ENCODE measurements around the gene EPHA2. TPM values are rescaled to one million over a fixed set of nuclear protein-coding genes. Genes with fewer than 3 reads are reported as not detected.
A peak's percentile ranks its signal among the peaks of the same experiment; 100 is the strongest.

EPHA2 gene
- total RNA-seq, 1 donor from 2014 or later, result 197 TPM

DNA sequence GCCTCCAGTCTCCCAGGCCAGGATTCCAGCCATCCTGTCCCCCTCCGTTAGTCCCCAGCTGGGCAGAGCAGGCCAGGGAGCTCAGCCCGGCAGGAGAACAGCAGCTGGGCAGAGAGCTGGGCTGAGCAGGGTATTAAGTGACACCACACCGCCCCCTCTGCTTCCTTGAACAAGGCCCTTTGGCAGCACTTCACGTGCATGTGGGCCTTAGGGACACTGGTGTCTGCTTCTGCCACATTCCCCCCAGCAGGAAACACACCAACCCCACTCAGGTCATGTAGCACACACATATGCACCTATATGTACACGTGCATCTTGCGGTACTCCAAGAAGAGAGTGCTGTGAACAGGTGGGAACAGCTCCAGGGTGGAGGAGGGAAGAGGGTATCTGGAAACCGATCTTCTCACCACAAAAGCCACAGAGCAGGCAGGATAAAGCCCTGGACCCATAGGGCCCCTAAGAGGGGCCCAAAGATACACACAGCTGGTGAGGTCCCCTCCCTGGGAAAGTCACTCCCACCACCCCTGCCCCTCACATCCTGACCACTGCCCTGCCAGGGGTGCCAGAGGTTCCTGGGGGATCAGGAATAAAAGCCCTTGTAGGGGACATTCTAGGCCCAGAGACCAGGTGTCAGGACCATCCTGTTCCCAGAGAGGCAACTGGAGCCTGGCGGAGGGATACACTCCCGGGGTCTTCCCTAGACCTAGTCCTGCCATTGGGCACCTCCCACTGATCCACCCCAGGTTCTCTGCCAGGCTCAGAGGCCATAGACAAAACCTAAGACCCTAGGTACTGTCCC, 4.5 kb downstream of the EPHA2 start:
- DNase-seq (ENCODE audit: extremely low read depth, low read depth, low spot score), result no peak

DNA sequence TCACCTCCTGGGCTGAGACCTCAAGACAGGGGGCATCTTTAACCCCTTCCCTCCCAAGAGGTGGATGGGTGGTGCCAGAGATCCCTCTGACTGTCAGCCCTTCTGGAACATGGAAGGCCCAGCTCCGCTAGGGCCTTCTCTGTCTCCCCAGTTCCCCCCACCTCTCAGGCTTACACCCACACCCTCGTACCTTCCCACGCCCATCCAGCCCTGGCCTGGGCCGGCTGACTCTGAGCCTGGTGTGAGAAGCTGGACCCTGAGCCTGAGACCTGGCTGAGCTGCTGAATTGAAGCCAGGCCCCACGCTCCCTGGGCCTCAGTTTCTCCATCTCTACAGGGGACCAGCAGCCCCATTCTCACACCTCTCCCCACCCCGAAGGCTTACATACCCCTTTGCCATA, 5.4 kb downstream of the EPHA2 start:
- no peak for DNase-seq (ENCODE audit: extremely low read depth, low read depth, low spot score)

DNA sequence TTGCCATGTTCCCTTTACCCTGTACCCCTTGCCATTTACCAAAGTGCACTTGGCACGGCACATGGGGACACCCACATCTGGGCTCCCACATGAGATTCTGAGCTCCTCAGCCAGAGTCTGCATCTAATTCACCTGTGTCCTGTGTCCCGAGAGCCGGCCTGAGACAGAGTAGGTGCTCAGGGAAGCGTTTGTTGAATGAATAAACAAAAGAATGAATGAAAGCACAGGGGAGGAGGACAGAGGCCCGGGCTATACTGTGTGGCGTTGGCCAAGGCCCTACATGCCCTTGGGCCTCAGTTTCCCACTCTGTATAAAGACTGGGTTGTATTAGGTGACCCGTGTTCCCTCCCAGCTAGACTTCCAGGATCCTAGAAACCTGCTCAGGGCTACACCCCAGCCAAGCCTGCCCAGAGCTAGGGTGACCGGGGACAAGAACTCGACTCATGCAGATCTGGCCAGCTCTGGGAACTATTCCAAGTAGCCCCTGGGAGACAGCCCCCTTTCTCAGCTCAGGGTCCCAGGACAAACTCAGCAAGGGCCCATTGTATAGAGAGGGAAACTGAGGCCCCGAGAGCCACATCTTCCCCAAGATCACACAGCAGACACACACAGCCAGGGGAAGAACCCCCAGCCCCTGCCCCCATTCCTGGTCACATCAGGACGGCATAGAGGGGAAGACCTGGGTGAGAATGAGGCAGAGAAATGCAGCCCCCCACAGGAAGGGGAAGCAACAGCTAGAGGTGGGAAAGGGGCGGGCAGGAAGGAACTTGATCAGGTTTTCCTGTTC, 6.0 kb downstream of the EPHA2 start:
- DNase-seq (ENCODE audit: extremely low read depth, low read depth, low spot score), result no peak

DNA sequence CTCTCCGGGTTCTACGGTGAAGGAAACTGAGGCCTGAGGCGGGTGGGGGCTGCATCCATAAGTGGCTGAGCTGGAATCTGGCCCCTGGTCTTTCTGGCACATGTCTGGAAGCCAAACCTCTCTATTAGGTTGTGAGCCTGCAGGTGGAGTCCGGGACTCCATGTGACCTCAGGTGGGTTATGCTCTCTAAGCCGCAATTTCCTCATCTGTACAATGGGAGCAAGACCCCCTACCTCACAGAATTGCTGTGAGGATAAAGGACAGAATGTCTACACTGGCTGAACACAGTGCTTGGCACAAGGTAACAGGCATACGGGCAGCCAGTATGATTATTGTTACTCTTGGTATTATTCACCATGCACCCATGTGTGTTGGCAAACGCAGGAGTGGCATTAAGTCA, 6.7 kb downstream of the EPHA2 start:
- DNase-seq (ENCODE audit: extremely low read depth, low read depth, low spot score), result no peak

DNA sequence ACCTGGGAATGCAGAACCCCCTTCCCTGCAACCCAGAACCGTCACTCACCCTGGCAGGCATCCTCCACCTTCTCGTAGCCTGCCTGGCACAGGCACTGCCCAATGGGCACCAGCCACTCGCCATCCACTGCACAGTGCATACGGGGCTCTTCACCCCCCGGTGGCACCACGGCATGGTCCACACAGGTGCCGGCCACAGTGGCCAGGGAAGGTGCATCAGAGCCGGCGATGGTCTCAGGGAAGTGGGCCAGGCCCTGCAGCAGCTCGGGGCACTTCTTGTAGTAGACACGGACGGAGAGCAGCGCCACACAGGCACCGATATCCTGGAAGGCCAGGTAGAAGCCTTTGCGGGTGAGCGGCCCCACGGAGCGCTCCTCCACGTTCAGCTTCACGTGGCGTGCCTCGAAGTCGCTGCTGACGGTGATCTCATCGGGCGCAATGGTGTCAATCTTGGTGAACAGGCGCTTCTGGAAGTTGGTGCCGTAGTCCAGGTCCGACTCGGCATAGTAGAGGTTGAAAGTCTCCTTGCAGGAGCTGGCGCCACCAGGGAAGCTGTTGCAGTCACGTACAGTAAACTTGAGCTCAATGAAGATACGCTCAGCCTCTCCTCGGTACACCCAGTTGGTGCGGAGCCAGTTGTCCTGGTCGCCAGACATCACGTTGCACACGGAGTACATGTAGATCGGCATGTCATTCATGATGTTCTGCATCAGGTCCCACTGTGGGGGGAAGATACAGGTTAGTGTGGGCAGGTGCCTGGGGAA, 7.4 kb downstream of the EPHA2 start:
- DNase-seq (ENCODE audit: extremely low read depth, low read depth, low spot score), result no peak

DNA sequence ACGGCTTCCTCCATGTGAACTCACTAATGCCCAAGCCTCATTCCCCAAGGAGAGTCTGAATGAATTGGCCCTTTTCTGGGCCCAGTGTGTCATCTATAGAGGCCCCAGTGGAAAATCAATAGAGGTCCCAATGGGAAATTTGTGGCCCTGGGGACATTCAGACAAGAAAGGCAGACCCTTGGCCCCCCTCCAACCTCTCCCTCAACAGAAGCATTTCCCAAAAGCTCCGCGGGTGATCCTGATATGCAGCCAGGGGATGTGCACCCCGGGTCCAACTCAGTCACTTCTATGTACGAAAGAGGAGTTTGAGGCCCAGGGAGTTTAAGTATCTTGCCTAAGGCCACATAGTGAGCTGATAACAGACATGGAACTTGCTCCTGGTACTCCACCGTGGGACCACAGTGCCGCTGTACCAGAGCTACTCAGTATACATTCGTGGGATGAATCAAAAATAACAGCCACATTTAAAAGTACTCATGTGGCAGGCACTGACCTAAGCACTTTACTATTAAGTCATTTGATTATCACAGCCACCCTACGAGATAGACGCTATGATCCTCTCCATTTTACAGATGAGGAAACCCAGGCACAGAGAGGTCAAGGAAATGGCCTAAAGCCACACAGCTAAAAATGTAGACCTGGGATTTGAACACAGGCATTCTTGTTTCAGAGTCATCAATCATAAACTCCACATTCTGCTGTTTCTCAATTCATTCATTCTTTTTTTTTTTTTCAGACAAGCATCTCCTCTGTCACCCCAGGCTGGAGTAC, 8.5 kb downstream of the EPHA2 start:
- DNase-seq (ENCODE audit: extremely low read depth, low read depth, low spot score), result no peak

DNA sequence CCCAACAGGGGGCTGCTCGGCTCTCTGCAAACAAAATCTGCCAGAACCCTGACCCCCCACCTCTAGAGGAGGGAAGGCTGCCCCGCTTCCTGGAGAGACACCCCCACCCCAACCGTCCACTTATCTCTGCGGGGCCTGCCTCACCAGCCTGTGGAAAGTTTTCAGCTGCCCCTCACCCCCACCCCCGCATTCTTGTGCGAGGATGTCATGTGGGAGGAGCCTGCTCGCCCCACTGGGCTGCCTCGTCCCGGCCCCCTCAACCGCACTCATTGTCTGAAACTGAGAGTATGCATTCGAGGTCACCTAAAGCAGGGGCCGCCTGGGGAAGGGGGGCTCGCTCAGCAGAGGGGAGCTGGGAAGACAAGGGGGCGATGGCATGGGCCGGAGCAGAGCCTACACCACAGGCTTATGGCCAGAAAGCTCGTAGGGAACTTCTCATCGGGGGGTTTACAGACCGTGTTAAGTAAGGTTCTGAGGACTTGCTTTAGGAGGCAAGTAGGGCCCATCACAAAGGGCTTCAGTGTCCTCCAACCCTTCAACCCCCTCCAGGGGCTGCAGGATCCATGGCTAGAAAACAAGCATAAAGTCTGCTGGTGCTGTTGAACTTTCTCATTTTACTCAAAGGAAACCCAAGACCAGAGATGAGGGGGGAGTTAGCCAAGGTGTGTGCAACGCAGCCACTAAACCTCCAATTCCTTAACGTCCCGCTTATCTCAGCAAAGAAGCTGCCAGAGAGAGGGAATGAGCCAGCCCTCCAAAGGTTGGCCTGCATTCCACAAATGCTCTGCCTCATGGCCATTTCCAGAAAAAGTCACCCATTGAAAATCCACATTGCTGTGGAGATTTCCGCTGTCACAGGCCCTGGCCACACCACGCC, 9.4 kb downstream of the EPHA2 start:
- DNase-seq (ENCODE audit: extremely low read depth, low read depth, low spot score), result no peak

DNA sequence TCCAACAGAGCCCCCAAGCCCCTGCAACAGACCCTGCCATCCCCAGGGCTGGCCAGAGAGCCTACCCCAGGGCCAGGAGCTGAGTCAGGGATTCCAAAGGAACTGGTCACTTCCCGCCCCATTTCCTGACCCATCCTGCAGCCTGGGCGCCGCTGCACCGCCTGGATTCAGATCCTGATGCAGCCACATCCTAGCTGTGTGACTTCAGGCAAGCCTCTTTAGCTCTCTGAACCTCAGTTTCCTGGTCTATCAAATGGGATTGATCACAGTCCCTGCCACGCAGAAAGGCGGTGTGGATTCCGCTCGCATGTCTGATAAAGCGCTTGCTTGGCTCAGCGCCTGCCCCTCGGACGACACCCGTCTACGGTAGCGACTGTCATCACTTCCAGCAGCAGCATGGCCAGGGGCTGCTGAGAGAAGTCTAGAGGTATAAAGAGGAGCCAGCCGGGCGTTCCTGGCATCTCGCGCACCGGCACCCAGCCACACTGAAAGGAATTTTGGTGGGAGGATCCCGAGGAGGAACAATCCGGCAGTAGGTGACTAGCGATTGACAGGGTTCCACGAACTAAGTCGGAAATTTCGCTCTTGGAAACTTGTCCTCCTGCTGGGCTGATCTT, 10.1 kb downstream of the EPHA2 start:
- DNase-seq (ENCODE audit: extremely low read depth, low read depth, low spot score), result peak; percentile 82

DNA sequence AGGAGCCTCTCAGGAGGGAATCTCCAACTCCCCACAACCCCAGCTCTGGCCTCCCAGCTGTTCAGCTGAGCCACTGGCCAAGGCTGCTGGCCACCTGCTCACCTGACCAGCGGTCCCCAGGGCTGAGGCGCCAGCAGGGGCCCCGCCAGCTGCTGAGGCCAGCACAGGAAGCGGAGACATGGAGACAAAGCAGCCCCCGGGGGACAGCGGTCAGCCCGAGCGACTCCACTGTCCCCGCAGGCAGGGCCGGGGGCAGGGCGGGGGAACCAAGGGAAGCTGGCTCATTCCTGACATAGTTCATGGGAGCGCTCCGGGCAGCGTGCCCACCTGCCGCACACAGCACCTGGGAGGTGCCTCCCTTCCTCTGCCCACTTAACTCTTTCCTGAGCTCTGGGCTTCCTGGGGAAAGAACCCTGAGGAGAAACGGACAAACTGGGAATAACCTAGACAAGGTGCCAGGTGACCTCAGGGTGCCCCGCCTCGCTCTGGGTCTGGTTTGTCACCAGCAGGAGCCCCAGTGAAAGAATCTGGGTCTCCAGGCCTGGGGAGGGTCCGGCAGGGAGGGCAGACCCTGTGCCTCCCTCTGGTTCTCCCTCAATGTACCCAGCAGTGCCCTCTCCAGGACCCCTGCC, 10.7 kb downstream of the EPHA2 start:
- DNase-seq (ENCODE audit: extremely low read depth, low read depth, low spot score), result no peak

DNA sequence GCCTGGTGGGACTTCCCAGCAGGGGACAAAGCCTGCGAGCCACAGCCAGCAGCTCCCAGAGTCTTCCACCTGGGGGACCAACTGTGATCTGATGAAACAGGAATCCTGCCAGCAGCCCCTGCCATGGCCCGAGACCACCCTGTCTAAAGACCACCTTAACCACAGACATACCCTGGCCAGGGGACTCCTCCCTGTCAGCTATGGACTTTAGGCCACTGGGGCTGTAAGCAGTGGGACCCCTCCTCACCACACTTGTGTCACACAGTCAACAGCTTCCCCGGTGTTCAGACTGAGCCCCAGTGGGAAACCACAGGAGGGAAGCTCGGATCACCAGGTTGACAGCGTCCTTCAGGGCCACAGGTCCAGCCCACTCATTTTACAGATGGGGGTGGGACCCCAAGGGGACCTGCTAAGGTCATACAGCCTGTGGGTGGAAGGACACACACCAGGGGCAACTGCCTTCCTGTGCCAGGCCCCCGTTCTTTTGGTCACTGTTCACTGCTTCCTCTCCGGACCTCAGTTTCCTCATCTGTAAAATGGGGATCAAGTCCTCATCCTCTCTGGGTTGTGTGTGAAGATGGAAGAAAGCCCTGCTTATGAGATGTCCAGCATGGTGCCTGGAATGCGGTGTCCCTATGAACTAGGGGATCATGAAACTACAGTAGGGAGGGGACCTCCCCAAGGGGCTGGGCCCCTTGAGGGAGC, 11.4 kb downstream of the EPHA2 start:
- DNase-seq (ENCODE audit: extremely low read depth, low read depth, low spot score), result no peak

DNA sequence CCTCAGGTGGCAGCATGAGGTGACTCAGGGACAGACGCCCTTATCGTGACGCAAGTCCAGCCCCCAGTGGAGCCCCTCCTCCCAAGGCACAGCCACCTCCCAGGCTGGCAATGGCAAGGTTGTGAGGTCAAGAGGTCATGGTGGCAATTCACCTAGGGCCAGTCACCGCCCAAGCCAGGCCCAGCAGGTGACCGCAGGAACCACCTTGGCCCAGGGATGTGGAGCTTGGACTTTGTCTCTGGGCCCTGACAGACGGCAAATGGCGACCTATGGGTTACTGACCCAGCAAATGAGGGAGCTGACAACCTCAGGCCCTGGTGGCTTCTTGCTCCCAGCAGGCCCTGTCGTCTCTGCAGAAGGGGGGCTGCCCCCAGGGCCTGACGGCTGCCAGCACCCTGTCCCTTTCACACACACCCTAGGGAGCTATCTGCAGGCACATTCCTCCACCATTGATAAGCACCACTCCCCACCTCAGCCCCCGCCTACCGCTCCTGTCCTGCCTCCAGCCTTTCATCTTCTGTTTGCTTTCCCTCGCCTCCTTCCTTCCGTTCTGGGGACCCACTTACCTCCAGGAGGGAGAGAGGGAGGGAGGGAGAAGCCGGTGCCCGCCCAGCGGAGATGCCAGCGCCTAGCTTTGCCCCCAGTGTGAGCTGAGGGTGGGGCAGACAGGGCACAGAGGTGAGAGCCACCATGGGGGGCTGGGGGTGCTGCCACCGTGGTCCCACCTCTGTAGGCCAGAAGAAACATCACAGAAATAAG, 12.1 kb downstream of the EPHA2 start:
- no peak for DNase-seq (ENCODE audit: extremely low read depth, low read depth, low spot score)

DNA sequence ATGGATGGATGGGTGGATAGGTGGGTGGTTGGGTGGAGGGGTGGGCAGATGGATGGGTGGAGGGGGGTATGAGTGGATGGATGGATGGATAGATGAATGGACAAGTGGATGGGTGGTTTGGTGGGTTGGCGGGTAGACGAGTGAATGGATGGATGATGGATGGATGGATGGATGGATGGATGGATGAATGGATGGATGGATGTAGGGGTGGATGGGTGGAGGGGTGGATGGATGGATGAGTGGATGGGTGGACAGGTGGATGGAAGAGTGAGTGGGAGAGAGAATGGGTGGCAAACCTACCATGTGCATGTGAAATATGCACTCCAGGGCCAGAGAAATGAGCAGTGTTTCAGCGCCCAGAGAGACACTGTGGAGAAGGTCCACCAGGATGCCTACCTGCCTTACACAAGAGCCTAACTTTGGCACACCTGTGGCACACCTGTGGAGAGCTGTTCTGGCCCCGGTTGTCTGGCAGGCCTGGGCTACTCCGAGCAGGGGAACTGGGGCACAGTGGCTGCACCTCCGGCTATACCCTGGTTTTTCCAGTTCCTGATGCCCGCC, 12.8 kb downstream of the EPHA2 start:
- DNase-seq (ENCODE audit: extremely low read depth, low read depth, low spot score), result no peak

DNA sequence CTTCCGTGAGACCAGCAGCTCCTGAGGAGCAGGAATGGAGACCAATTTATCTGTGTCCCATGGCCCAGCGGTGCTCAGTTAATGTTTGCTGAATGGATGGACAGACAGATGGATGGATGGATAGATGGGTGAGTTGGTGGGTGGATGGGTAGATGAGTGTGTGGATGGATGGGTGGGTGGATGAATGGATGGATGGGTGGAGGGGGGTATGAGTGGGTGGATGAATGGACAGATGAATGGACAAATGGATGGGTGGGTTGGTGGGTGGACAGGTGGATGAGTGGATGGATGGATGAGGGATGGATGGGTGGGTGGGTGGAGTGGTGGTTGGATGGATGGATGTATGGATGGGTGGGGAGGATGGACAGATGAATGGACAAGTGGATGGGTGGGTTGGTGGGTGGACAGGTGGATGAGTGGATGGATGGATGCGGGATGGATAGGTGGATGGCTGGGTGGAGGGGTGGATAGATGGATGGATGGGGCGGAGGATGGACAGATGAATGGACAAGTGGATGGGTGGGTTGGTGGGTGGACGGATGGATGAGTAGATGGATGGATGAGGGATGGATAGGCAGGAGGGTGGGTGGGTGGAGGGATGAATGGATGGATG, 13.4 kb downstream of the EPHA2 start:
- DNase-seq (ENCODE audit: extremely low read depth, low read depth, low spot score), result no peak

DNA sequence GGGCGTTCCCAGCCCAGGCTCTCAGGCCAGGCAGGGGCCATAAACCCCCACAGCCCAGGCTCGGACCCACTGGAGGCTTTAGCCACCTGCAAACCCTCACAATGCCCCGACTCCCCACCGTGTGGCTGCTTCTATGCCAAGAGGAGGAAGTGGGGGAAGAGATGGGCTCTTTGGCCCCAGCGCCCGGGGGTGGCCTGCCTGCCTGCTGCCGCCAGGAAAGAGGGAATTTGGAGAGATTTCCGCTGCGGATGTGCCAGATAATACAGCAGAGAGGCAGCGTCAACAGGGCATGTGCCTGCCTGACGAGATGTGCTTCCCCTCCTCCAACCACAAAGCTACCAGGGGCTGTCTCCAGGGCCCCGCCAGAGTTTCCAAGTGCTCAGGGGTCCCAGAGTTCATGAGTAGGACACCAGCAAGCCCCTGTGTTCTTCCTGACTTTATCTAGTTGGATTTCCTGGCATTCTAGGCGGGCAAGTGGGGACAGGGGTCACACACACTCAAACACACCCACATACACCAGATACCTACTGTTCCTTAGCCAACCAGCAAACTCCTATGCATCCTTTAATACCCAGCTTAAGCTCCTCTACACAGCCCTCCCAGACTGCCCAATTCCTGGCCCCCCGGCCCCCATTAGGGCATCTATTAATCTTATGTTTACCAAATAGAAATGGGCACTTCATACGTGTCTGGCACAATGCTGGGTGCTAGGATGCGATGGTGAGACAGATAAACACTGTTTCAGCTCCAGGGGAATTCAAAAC, 14.1 kb downstream of the EPHA2 start:
- DNase-seq (ENCODE audit: extremely low read depth, low read depth, low spot score), result no peak

DNA sequence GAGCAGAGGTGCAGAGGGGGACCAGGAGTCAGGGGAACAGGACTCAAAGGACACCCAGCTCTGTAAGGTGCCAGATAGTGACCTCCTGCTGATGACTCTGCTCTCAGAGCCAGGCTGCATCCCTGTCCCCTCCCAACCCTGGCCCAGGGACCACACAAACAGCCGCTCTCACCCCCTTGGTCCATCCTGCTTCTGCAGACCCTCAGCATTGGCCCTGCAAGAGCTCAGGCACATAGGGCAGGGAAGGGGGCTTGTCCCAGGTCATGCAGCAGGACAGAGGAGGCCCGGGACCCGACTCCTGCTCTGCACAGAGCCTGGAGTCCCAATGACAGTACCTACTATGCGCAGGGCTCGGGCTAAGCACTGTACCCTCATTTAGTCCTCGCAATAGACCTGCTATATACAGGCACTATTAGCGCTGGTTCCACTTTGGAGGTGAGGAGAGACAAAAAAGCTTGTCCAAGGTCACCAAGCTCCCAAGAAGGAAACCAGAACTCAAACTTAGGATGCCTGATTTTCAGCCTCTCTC, 15.7 kb downstream of the EPHA2 start:
- no peak for DNase-seq (ENCODE audit: extremely low read depth, low read depth, low spot score)

DNA sequence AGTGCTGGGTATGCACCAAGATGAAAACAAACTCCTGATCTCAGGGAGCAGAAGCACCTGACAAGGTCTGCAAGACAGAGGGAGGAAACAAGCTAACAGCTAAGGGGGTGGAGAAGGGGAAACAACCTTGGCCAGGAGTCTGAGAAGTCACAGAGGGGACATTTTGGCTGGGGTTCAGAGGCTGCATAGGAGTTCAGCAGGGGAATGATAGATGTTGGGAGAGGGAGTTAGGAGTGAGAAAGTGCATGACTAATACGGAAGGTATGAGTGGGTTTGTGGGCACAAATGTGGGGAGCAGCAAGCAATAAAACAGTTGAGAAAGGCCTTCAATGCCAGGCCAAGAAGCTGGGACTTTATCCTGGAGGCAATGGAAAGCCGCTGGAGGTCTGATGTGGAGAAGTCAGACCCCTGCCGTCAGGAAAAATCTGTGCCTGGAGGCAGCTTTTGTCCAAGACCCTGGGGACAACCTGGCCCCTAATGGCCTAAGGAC, 16.4 kb downstream of the EPHA2 start:
- DNase-seq (ENCODE audit: extremely low read depth, low read depth, low spot score), result no peak
